GM19463 (cell line): ENCODE data around the gene KCNE4.
A peak's percentile ranks its signal among the peaks of the same experiment; 100 is the strongest.

Experiments
- ATAC-seq: cut with Tn5 transposase; IDR thresholded peaks from one replicate; pipeline ENCODE4 v1.9.1; 2021; ENCODE audit warnings: mild to moderate bottlenecking, moderate library complexity; ENCODE audit not compliant: unreplicated experiment

The KCNE4 gene

DNA sequence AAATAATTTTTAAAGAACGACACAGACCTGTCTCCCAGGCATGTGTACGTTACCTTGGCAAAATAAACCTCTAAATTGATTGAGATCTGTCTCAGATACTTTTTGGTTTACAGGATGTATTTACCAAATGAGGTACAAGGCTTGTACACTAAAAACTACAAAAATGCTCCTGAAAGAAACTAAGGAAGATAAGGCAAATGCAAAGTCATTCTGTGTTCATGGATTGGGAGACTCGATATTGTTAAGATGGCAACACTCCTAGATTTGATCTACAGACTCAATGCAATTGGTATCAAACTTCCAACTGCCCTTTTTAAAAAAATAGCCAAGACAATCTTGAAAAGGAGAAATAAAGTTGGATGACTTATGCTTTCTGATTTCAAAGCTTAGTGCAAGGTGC is 11.5 kb upstream of the KCNE4 start:
- no peak for ATAC-seq

DNA sequence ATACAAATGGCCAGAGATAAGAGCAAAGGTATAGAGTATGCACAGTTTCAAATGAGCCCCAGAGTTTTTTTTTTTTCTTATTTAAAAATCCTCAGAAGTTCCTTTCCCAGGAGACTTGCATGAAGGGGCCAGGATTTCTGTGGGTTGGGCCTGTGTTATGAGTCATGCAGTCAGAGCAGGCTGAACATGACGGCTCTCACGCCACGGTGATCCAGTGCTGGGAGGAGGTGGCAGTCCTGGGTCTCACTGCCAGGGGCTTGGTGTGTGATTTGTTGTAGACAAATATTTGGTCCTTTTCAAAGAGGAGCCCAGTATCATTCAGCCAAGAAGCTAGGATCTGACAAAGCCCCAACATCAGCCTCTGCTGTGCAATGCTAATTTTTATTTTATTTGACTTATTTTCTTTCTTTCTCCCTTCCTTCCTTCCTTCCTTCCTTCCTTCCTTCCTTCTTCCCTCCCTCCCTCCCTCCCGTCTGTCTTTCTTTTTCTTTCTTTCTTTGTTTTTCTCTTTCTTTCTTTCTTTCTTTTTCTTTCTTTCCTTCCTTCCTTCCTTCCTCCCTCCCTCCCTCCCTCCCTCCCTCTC is 10.4 kb upstream of the KCNE4 start:
- no peak for ATAC-seq

DNA sequence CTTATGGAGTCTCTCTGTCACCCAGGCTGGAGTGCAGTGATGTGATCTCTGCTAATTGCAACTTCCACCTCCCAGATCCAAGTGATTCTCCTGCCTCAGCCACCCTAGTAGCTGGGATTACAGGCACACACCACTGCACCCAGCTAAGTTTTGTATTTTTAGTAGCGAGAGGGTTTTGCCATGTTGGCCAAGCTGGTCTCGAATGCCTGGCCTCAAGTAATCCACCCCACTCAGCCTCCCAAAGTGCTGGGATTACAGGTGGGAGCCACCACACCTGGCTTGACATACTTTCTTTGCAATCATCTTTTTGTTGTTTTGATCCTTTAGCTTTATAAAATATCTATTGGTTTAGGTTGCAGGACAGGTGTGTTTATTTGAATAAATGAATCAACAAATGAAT is 9.7 kb upstream of the KCNE4 start:
- ATAC-seq, result no peak

DNA sequence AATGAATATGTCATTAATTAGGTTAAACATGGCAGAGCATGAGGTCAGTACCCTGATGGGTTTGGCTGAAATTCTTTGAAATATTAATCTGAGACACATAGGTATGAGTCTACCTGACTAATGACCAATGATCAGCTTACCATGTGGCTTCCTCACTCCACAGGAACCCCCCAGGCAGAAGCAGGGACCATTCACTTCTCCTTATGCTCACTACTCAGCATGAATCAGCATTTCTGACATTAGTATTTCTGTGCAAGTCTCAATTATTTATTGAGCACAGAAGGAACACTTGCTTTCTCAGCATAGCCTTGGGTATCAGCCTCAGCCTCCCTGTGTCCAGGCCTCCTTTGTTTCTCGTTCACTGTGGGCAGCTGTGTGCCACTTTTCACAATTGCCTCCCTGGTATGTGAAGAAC is 9.3 kb upstream of the KCNE4 start:
- no peak for ATAC-seq

DNA sequence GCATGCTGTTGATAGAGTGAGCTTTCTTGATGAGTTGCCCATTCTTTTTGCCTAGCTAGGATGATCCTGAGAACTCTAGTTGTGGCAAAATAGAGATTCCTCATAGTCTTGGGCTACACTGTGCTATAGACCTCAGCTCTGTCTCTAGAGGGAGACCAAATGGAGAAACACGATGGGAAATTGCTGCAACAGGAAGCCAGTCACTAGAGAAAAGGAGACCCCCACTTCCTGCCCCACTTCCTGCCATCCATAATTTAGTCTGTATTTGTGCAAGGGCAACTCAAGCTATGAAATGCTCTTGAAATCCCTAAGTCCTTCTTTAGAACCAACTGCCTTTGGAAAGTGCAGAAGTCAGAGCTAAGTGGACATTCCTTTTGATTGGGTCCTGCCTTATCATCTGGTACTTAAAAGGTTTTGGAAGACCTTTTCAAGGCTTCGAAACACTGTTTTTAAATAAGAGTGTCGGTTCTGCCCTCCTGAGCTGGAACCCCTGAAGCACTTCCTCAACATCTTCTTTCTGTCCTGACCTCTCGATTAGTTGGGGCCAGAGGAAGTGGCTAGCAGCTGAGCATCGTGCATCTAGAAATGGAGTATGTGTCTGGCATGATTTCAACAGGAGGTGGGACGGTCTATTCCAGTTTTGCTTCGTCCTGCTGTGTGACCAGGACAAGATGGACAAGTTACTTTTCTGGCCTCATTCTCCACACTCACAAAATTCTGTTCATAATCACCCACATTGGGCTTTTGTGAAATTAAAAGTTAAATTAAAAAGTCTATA is 8.6 kb upstream of the KCNE4 start:
- ATAC-seq, result no peak

DNA sequence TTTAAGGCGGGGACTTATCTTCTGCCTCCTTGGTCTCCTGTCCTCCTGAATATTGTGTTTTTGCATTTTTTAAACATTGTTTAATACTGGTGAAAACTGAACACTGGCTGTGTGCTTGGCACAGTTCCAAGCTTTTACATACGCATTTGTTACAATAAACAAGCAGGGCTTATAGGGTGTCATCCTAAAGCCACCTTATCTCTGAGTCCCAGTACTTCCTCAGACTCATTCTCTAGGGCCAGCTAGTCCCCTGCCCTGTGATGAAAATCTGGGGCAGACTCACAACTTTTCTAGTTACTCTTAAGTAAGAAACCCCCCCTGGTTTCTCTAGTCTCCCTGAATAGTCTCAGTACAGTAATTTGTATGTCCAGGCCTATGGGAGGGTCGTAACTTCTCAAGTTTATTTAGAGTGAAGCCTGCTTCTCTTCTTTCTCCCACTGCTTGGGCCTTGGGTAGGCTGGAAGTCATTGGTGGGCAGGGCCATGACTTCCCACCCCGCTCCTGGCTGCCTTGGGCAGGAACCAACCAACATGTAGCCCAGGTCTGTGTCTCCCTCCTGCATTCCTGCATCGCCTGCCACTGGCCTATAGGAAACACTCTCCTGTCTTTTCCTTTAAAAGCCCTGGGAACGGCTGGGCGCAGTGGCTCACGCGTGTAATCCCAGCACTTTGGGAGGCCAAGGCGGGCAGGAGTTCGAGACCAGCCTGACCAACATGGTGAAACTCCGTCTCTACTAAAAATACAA is 7.7 kb upstream of the KCNE4 start:
- ATAC-seq, result no peak

DNA sequence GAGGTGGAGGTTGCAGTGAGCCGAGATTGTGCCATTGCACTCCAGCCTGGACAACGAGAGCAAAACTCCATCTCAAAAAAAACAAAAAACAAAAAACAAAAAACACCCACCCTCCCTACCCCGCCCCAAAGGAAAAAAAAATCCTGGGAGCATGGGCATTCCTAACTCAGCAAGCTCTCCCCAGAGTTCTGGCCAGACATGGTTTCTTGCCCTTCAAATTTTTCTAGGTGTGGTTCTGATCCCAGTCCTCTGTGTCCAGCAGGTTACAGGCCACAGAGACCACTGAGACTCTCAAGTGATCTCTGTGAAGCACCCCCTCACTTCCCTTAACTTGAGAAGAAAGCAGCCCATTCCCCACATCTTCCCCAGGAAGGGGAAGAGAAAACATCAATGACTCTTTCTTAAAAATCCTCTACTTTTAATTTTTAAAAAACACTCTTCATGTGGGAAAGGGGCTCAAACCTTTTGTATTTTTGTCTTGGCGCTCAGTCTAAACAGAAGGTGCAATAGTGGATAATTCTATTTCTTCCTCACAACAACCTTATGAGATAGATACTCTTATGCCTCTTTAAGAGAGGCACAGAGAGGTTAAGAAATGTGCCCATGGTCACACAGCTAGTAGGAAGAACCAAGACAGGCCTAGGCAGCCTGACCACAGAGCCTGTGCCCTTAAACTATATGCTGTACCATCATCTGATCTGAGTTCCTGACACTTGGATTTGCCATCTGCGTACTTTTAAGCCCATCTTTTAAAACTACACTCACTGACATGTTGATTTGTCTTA is 6.9 kb upstream of the KCNE4 start:
- no peak for ATAC-seq

DNA sequence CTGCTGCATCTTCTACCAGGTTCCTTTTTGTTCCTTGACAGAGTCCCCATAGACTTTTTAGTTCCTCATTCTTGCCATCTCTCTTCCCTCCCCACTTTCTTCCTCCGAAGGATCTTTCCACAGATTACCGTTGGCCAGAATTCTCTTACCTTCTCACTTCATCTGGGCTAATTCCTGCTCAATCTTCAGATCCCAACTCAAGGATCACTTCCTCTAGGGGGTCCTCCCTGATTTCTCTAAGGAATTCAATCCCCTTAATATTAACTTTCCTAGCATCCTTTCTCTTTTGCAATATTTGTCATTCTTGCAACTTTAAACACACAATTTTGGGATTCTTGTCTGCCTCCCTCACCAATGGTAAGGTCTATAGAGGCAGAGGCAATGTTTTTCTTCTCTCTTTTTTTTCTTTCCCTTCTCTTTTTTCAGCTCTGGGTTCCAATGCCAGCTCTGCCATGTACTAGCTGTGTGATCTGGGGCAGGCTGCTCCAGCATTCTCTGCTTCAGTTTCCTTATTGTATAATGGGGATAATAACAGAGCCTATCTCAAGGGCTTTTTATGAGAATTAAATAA is 5.4 kb upstream of the KCNE4 start:
- no peak for ATAC-seq

DNA sequence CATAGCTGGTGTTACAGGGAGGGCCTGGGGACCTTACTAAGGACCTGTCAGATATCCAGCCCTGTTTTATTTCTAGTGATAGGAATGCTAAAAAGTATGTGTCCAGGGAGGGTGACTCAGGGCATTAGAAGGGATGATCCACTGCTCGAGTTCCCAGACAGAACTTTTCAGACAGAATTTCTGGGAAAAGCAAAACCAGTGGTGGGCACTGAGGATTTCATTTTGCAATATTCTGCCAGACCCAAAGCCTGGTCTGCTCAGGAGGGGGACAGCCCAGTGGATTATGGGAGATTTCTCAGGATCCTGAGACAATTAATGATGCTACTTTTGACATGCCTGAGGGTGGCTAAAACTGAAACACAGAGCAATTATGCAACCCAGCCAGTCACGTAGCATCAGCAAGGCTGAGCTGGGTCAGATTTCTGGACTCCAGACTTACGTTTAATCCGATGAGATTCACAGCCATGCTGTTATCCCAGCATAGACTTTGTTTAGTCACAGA is 4.7 kb upstream of the KCNE4 start:
- ATAC-seq, result no peak

DNA sequence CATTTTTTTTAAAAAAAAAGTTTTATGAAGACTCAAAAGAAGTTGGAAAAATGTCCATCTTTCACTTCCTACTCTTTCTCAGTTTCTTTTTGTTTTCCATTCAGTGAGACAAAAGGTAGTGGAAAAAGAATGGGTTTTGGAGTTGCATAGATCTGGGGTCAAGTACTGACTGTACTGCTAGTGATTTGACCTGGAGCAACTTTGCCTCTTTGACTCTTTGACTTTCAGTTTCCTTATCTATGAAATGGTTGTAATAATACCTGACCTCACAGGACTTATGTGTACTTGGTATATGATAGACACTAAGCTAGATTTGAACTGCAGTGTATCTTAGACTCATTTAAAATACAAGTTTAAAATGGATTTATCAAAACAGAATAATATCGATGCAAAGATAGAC is 3.5 kb upstream of the KCNE4 start:
- ATAC-seq, result peak; percentile 71

DNA sequence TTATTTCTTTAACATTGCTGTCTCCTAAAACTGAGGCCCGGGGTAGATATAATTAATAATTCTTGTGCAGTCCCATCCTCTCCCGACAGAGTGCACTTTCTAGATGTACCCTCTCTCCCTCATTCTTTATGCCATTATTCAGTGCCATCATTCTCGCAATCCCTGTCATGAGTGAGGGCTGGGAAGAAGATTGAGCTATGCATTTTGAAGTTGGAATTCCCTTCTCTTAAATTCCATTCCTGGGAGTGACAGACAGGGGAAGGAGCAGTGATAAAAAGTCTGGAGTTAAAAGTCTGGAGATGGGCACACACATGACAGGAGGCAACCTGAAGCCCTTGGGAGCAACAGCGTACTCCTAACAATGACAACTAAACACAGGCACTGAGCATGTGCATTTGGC is 2.6 kb upstream of the KCNE4 start:
- ATAC-seq, result no peak

DNA sequence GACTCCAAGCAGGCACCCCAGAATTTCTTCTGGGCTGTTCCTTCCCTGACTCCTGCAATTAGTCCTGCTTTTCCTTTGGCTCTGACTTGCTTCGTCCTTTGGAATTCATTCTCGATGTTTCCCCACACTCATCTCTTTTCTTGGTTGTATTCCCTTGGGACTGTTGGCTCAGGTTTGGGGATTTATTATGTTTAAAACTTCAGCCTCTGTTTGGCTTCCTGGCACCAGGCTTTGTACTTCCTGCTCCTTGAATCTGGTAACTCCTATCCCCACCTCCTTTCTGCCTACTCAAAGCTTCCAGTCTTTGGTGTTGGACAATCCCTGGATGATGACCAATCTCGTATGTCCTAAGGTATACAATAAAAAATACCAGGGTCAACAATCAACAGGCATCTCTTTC is 1.8 kb upstream of the KCNE4 start:
- no peak for ATAC-seq

DNA sequence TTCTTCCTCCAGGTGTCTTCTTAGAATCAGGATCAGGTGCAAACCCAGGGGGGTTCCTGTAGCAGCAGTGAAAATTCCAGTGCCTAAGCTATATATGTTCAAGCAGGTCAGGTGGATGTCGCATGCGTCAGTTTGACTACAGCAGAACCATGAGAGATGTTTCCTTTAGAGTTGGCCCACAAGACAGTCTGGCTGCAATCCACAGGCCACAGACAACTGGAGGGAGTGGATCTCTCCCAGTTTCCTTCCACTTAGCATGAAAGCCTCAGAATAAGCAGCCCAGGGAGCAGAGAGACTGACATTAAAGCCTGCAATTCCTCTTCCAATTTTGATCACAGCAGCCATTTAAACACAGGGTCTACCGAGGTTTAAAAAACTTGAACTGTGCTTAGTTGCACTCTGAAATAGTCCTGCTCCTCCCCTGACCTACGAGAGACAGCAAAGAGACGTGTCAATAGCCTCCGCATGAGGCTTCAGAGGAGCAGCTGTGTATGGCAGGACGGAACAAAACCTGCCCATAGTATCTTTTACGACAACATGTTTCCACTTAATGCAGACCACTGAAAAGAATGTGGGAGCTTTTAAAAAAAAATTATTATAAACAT is 988 bp upstream of the KCNE4 start:
- no peak for ATAC-seq

DNA sequence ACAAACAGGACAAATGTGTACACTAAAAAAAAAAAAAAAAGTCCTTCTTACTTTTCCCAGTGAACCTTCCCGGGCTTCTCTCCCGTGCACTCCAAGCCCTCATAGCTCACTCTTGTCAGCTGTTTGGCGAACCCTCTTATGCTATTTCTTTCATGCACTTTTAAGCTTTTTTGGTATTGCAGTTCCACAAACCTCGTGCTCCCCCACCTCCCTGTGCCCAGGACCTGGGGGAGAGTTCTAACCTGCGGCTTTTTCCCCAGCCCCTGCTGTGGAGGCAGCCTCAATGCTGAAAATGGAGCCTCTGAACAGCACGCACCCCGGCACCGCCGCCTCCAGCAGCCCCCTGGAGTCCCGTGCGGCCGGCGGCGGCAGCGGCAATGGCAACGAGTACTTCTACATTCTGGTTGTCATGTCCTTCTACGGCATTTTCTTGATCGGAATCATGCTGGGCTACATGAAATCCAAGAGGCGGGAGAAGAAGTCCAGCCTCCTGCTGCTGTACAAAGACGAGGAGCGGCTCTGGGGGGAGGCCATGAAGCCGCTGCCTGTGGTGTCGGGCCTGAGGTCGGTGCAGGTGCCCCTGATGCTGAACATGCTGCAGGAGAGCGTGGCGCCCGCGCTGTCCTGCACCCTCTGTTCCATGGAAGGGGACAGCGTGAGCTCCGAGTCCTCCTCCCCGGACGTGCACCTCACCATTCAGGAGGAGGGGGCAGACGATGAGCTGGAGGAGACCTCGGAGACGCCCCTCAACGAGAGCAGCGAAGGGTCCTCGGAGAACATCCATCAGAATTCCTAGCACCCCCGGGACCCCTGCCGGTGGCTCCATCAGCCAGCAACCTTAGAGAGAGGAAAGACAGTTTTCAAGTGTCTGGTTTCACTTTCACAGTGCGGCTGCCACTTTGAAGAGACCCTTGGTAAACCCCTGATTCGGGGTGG is 826 bp downstream of the KCNE4 start:
- no peak for ATAC-seq

DNA sequence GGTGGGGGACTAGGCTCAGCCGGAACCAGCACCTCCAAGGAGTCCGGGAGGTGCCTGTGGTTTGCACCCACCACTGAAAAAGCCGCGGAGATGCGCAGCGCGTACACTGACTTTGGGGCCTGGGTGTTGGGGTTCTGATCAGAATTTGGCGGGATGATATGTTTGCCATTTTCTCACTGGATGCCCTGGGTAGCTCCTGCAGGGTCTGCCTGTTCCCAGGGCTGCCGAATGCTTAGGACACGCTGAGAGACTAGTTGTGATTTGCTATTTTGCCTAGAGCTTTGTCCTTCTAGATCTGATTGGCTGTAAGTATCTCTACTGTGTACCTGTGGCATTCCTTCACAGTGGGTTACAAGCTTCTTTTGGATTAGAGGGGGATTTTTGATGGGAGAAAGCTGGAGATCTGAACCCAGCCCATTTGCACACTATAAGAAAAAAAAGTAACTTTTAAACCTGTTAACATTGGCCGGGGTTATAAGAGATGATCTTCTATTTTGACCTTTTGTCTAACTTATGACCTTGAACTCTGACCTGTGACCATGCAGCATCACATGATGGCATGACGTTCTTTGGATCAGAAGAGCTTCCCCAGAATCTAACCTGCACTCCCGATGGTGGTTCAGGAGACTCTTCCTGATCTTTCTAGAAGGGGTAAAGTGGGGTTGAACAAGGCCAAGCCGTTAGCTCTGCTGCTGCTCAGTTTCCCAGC is 1.6 kb downstream of the KCNE4 start:
- no peak for ATAC-seq

DNA sequence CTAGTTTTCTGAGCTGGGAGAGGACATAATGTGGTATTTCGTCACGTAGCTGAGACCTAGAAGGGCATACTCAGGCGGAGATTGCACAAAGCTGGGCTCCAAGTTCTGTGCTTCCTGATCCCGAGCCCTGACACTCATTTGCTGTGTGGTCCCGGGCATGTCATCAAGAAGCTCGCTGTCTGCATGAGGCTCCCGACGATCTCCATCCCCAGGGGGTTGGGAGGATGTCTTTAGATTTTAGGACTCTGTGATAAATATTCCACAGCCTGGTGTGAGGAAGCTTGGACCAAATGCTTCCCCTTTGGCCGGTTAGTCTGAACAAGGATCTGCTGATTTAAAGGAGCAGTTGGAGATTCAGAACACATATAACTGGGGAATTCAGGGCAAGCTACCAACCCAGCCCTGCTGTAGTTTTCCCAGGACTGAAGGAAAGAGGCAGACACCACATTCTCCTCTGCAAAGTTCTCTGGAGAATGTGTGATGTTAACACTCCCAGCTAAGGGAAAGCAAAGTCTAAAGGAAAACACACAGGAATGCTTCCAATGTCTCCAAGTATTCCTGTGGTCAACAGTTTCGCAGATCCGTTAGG is 2.3 kb downstream of the KCNE4 start:
- ATAC-seq, result no peak

DNA sequence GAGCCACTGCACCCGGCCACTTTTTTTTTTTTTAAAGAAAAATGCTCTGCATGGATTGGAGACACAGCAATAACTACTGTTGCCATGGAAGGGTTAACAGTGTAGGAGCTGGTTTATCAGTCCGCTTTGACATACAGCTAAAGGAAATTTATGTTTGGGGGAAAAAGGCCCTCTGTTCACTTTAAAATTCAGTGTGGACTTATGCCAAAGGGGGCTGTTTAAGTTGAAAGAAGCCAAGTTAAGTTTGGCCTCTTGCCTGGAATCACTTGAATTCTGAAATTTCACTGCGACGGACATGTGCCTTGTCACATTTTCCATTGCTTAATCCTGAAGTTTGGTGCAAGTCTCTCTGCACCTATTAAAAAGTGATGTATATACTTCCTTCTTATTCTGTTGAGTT is 3.1 kb downstream of the KCNE4 start:
- ATAC-seq, result no peak

DNA sequence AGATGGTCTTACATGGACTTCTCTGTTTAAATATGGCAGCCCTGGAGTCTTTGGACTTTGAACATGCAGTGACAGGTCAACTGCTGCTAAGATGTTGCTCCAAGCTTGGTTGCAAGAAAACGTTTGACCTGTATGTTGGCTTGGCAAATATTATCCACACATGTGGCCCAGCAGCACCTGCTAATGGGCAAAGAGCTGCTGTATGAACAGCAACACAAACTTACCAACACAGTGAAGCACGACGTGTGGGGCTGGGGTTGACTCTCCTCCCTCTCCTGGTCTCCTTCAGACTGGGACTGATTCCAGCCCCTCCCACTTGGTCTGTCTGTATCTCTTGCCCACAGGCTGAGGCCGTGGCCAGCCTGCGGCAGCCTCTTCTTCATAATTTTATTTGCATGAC is 3.8 kb downstream of the KCNE4 start:
- no peak for ATAC-seq
